Cortex of kidney (tissue), 1 donor: ENCODE results near the gene KISS1R.

ENCODE experiments used
- DNase-seq: peaks from one replicate; lab custom pipeline; 2025; lab: John Stamatoyannopoulos, UW

Gene KISS1R

GRCh38 chr19:899336-900042 is 17.6 kb upstream of the KISS1R start:
- no peak for DNase-seq

GRCh38 chr19:900043-900301 is 17.2 kb upstream of the KISS1R start:
- no peak for DNase-seq

- DNase-seq = no peak
Observed at GRCh38 chr19:900302-901111, 16.6 kb upstream of the KISS1R start.

- DNase-seq = no peak
Observed at GRCh38 chr19:901216-902092, 15.7 kb upstream of the KISS1R start.

- no peak for DNase-seq
Observed at GRCh38 chr19:902093-902370, 15.1 kb upstream of the KISS1R start.

GRCh38 chr19:902446-903226 is 14.5 kb upstream of the KISS1R start:
- no peak for DNase-seq

GRCh38 chr19:903266-903797 is 13.8 kb upstream of the KISS1R start:
- no peak for DNase-seq

GRCh38 chr19:904545-904944 is 12.6 kb upstream of the KISS1R start:
- DNase-seq = no peak

GRCh38 chr19:906480-906879 is 10.7 kb upstream of the KISS1R start:
- no peak for DNase-seq

GRCh38 chr19:907183-907853 is 9.8 kb upstream of the KISS1R start:
- DNase-seq = no peak

- DNase-seq = no peak
Observed at GRCh38 chr19:911197-912033, 5.7 kb upstream of the KISS1R start.

- DNase-seq = no peak
Observed at GRCh38 chr19:912181-913079, 4.7 kb upstream of the KISS1R start.

GRCh38 chr19:913080-913748 is 3.9 kb upstream of the KISS1R start, which contains the start of gene R3HDM4:
R3HDM4 (minus strand) TSS chr19:913219; CDS start chr19:913157, 62 bp downstream.
- DNase-seq = no peak

- DNase-seq = no peak
Observed at GRCh38 chr19:916645-917322, 349 bp upstream of the KISS1R start.

GRCh38 chr19:918152-918437 is 962 bp downstream of the KISS1R start:
- DNase-seq = no peak

- no peak for DNase-seq
Observed at GRCh38 chr19:918481-919198, 1.5 kb downstream of the KISS1R start.

GRCh38 chr19:919199-920050 is 2.3 kb downstream of the KISS1R start:
- no peak for DNase-seq
